ENCODE data around the gene WDR43. TPM values are rescaled to one million over a fixed set of nuclear protein-coding genes. Genes with fewer than 3 reads are reported as not detected.

Gene WDR43
- polyA plus RNA-seq, 1 of the 3 experiments (the other 2 are of a cell fraction), result 35.1 TPM

- POLR2A ChIA-PET, result no interaction called here
- H2AFZ ChIP-seq (ENCODE audit: low read depth), result no peak overlapping the region
- TF ChIP-seq FOXJ3 (CRISPR knock-in tag; IDR thresholded peaks at IDR 0.05) (no peak), GABPA (IDR thresholded peaks at IDR 0.05; ENCODE audit: low read depth) (no peak), SMC3 (IDR thresholded peaks at IDR 0.05; ENCODE audit: low read depth, low read length) (no peak), EZH2phosphoT487 (IDR thresholded peaks at IDR 0.05; ENCODE audit: borderline replicate concordance, low read depth) (no peak), NFIC (IDR thresholded peaks at IDR 0.05; ENCODE audit: borderline replicate concordance) (no peak), MEF2A (IDR thresholded peaks at IDR 0.05; ENCODE audit: borderline replicate concordance, low read depth) (no peak), YY1 (IDR thresholded peaks at IDR 0.05; ENCODE audit: low read depth) (no peak), CHD2 (IDR thresholded peaks at IDR 0.05; ENCODE audit: low read length, partially characterized antibody) (no peak), USF1 (IDR thresholded peaks at IDR 0.05; ENCODE audit: borderline replicate concordance, low read depth) (no peak)
- no peak overlapping the region for H3K4me2 ChIP-seq
- H3K27ac ChIP-seq (ENCODE audit: low read depth in 2 of 2, low read length in 1 of 2), result no peak overlapping the region
- H3K27me3 ChIP-seq (ENCODE audit: insufficient read depth), result no peaks in the 10 kb centered on the region
- peak; percentile 61 for DNase-seq
- no peaks in the 10 kb centered on the region for H3F3A ChIP-seq (replicated peaks; ENCODE audit: insufficient read depth)
- WGBS (ENCODE audit: low lambda C conversion rate), result 77% methylated on average over 8 of the region's 8 CpGs
- CTCF ChIA-PET, result interaction anchor here (1.7 kb wide), 1 partner anchor 24 kb away, joined by 4 read pairs; no protein-coding TSS in a partner anchor
- H3K4me1 ChIP-seq (ENCODE audit: control insufficient read depth in 1 of 2, insufficient read depth in 2 of 2, low read depth in 1 of 2, low read length in 1 of 2), result peaks cover 0 to 15% of the 10 kb centered on the region in 2 experiments; a peak in 1 of 4 replicates
- no peaks in the 10 kb centered on the region for H3K36me3 ChIP-seq (replicated peaks in 1 of 2; ENCODE audit: control insufficient read depth in 1 of 2, insufficient read depth in 2 of 2, low read length in 1 of 2)
- H3K9ac ChIP-seq, result no peak overlapping the region
- no peaks in the 10 kb centered on the region for H4K20me1 ChIP-seq (ENCODE audit: insufficient read depth)
- no peaks in the 10 kb centered on the region for H3K9me3 ChIP-seq
- no peaks in the 10 kb centered on the region for H3K9me2 ChIP-seq
- H3K79me2 ChIP-seq (ENCODE audit: insufficient read depth), result no peaks in the 10 kb centered on the region
- H3K4me3 ChIP-seq (ENCODE audit: low read depth in 2 of 2, low read length in 1 of 2), result no peak overlapping the region
These were observed 88.0 kb downstream of the WDR43 start for GRCh38 chr2:28982381-28982950.

GRCh38 chr2:28986429-28986828 lies 92.0 kb downstream of the WDR43 start:
- H3K4me2 ChIP-seq, result no peak overlapping the region
- ChIA-PET CTCF (no interaction called here), POLR2A (interaction anchor here (0.5 kb wide), 1 partner anchor 35 kb away, joined by 3 read pairs; no protein-coding TSS in a partner anchor)
- 57% methylated on average over 4 of the region's 4 CpGs for WGBS (ENCODE audit: low lambda C conversion rate)
- no peak overlapping the region for H2AFZ ChIP-seq (ENCODE audit: low read depth)
- H4K20me1 ChIP-seq (ENCODE audit: insufficient read depth), result no peaks in the 10 kb centered on the region
- H3K9ac ChIP-seq, result no peak overlapping the region
- no peak overlapping the region for H3K27ac ChIP-seq (ENCODE audit: low read depth in 2 of 2, low read length in 1 of 2)
- H3K36me3 ChIP-seq (replicated peaks in 1 of 2; ENCODE audit: control insufficient read depth in 1 of 2, insufficient read depth in 2 of 2, low read length in 1 of 2), result no peaks in the 10 kb centered on the region
- TF ChIP-seq REST (IDR thresholded peaks at IDR 0.05; ENCODE audit: low read depth, low read length) (peak; percentile 83), FOXJ3 (CRISPR knock-in tag; IDR thresholded peaks at IDR 0.05) (no peak)
- peaks cover 0 to 6% of the 10 kb centered on the region in 2 experiments; a peak in 1 of 4 replicates for H3K4me1 ChIP-seq (ENCODE audit: control insufficient read depth in 1 of 2, insufficient read depth in 2 of 2, low read depth in 1 of 2, low read length in 1 of 2)
- DNase-seq, result peak; percentile 15
- H3K4me3 ChIP-seq (ENCODE audit: low read depth in 2 of 2, low read length in 1 of 2), result no peak overlapping the region
- no peaks in the 10 kb centered on the region; the same call in 1 of the 2 replicates for H3K27me3 ChIP-seq (ENCODE audit: insufficient read depth)
- H3K9me2 ChIP-seq, result no peaks in the 10 kb centered on the region
- no peaks in the 10 kb centered on the region for H3K9me3 ChIP-seq
- no peaks in the 10 kb centered on the region for H3F3A ChIP-seq (replicated peaks; ENCODE audit: insufficient read depth)
- no peaks in the 10 kb centered on the region for H3K79me2 ChIP-seq (ENCODE audit: insufficient read depth)
